Bone marrow (tissue), 2 donors: Measurements from ENCODE around the gene WBP1L.

Experiments used
- DNase-seq, 2 donors: peaks; one replicate each; lab custom pipeline; 2025; lab: John Stamatoyannopoulos, UW

Gene WBP1L

DNA sequence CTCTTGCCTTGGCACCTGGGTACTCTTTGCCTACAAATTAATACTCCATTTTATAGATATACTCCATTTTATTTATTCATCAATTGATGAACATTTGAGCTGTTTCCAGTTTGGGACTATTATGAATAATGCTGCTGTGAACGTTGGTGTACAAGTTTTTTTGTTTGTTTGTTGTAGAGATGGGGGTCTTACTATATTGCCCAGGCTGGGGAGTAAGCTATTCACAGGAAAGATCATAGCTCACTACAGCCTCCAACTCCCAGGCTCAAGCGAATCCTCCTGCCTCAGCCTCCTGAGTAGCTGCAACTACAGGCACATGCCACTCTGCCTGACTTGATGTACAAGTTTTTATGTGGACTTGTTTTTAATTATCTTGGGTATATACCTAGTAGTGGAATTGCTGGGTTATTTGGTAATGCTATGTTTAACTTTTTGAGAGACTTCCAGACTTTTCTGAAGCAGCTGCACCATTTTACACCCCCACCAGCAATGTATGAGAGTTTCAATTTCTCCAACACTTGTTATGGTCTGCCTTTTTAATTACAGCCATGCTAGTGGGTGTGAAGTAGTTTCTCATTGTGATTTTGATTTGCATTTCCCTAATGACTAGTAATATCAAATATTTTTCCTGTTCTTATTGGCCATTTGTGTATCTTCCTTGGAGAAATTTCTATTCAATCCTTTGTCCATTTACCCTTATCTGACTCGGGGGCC, 15.9 kb downstream of the WBP1L start:
- no peak for DNase-seq

DNA sequence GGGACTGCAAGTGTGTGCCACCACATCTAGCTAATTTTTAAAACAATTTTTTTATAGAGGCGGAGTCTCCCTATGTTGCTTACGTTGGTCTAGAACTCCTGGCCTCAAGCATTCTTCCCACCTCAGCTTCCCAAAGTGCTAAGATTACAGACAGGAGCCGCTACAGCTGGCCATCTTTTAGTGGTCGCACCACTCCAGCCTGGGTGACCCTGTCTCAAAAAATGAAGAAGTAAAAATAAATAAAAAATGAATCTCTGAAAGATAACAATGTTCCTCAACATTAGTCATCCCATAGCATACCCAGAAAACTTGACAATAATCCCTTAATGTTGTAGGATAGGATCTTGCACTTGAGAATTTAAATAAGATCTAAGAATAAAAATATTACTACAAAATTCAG, 18.2 kb downstream of the WBP1L start:
- no peak for DNase-seq

DNA sequence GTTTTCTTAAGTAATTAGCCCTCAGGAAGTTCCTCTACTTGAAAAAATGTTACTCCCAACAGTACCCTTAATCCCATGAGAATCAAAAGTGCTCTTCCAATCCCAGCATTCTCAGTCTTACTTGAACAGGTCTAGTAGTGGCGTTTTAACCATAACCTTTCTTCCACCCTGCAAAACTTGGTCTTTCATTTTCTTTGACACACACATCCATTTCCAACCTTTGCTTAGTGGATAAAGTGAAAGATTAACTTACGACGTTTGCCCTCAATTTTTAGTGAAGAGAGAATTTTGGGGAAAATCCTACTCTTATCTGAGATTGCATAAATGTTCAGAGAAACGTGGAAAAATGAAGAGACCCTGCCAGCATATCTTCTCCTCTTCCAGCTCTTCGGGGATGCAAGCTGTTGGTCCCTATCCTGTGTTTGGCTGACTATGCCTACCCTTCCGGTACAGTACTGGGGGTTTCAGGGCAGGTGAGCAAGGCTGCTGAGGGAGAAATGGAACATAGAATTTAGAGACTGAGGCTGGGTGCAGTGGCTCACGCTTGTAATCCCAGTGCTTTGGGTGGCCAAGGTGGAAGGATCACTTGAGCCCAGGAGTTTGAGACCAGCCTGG, 18.8 kb downstream of the WBP1L start:
- no peak for DNase-seq

DNA sequence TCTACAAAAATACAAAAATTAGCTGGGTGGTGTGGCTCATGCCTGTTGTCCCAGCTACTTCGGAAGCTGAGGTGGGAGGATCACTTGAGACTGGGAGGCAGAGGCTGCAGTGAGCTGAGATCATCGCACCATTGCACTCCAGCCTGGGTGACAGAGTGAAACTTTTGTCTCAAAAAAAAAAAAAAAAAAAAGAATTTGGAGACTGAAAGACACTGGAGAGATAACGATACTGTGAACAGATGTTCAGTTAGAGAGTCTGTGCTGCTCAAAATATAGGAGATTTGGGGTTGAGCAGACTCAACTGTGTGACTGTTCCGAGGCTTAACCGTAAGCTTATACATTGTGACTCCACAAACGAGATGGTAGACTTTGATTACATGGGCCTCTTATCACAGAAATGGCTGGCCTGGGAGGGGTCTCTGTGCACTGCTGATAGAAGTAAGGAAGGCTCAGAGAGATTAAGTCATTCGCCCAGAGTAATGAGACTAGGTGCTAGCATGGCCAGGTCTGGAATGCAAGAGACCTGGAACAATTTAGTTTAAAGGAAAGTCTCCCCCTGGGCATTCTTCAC, 19.4 kb downstream of the WBP1L start:
- no peak for DNase-seq

DNA sequence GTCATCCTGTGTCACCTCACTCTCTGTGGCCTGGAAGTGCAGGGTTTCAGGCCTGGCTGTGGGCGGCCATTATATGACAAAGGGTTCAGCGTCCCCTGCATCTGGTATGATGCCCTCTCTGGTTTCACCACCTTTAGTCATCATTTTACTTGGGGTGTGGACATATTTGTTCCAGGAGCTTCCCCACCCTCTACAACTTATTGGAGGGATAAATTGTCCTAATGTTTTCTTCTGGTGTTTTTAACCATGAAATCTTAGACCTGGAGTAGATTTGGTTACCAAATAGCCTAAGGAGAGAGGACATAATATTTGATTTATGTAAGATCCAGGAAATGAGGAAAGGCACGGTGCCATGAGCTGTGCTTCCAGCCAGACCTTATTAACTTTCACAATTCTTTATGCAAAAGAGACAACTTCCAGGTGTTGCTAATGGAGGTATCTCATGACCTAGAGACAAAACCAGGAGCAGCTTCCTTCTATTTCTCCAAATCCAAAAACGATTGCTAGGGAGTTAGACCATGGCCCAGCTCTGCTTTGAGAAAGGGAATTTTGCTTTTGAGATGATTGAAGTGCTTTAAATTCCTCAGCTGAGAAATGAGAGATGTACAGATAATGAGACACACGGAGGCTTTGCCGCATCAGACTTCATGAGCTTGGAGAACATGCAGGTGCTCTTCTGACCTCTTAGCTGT, 20.9 kb downstream of the WBP1L start:
- DNase-seq, result no peak

DNA sequence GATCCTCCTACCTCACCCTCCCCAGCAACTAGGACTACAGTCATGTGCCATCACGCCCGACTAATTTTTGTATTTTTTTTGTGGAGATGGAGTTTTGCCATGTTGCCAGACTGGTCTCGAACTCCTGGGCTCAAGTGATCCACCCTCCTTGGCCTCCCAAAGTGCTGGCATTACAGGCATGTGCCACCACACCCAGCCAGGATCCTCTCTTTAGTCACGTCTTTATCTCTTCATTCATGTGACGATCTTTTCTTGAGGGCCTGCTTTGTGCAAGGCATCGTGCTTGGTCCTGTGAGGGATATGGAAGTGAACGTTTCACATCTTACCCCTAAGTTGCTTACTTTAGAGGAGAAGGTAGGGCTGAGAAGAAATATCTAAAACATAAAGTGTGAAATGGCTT, 21.6 kb downstream of the WBP1L start:
- DNase-seq, result no peak

DNA sequence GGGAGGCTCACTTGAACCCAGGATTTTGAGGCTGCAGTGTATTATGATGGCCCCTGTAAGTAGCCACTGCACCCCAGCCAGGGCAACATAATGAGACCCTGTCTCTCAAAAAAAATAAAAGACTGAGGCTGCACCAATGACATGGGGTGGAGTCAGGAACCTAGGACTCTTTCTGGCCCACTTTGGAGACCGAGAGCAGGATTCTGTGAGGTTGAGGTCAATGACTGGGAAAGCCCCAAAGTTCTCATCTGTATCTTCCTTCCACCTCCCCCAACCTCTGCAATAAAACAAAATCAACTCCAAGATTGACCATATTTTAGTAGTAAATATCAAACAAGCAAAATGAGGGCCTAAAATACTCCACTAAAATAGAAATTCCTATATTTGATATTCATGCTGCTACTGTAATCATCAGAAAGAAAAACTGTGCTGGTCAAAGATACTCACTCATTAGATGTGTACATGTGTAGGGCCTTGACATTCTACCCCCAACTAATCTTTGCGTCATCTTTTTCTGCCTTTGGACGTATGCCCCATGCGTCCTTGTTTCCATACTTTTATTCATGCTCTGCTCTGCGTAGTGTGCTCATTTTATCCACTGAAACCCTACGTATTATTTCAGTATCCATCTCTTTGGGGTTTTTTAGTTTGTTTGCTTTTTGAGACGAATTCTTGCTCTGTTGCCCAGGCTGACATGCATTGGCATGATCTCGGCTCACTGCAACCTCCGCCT, 23.8 kb downstream of the WBP1L start:
- no peak for DNase-seq

DNA sequence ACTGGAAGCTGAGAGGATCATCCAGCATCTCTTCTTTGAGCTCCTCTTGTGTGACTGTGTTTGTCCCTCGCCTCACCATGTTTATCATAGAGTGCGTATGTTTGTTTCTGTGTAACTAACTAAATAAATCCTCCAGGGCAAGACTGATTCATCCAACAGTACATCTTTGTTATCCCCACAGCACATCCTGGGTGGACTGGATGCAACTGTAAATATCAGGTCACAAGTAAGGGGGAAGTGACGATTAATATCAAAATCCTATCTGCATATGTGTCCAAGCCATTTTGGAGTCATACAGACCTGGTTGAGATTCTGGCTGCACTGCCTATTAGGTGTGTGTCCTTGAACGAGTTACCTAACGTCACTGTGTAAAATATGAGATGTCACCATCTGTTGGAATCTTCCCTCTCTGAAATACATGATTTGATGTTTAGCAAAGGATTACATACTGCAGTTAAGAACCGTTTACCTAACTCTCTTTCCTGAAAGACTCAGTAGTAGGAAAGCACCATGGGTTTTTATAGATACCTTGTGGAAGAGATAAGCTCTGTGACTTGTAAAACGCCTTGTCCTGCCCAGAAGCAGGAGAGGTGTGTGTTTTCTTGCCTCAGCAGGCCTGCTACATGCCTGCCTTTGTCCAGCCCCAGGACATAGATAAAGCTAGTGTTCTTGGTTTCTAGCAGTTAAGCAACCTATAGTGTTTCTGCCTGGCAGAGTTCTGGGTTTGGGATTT, 25.8 kb downstream of the WBP1L start:
- no peak for DNase-seq

DNA sequence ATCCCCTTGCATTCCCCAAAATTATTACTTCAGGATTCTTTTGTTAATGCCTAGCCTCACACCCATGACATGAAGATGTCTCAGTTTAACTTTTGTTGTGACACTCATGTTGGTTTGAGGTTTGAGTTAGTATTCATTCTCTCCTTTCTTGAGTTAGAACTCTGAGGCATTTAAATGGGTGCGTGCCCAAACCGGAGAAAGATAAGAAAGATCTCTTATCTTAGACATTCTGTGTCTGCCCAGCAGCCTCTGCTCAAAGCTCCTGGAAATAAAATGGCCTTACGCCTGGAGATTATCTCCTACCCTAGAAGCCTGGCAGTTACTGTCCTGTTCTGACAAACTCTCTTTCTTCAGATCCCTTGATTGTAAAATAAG, 26.3 kb downstream of the WBP1L start:
- DNase-seq, result no peak

DNA sequence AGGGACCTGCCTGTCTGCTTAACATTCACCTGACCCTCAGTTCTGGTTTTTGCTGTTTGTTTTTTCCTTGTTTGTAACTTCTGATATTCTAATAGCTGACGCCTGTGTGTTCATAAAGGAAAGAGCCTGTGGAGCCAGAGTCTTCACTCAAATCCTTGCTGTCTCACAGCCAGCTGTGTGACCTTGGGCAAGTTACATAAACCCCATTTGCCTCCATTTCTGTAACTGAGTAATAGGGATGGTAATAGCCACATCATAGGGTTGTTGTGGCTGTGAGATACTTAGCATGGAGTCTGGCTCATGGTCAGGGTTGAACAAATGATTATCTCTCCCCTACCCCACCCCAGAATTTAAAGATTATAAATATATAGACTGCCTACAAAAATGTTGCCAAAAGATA, 27.0 kb downstream of the WBP1L start:
- no peak for DNase-seq

DNA sequence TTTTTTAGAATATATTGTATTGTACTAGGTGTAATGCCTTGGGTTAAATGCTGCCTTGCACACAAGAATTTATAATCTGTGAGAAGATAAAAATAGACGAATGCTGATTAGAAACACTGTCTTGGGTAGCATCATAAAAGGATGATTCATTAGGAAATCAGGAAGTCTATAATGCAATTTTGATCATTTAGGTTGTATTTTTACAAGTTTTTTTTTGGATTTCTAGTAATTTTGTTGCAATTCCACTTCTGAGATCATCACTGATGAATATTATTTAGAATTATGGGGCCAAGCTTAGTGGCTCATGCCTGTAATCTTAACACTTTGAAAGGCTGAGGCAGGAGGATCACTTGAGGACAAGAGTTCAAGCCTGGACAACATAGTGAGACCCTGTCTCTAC, 29.6 kb downstream of the WBP1L start:
- no peak for DNase-seq

DNA sequence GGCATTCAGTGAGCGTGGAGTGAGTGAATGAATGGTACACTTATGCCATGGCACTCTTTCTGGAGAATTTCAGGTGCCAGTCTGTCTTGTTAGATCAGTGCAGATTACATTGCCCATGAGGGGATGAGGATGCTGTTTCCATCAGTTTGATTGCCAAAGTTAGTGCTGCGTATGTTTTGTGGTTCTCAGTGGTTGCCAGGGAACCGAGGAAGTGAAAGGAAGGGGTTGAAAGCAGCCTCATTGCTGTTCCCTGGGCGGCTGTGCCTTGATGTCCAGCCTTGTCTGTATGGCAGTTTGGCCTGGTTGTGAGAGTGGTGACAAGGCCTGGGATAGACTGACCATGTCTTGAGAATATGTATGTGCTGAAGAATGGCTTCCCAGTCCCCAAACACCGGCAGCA, 30.2 kb downstream of the WBP1L start:
- no peak for DNase-seq

DNA sequence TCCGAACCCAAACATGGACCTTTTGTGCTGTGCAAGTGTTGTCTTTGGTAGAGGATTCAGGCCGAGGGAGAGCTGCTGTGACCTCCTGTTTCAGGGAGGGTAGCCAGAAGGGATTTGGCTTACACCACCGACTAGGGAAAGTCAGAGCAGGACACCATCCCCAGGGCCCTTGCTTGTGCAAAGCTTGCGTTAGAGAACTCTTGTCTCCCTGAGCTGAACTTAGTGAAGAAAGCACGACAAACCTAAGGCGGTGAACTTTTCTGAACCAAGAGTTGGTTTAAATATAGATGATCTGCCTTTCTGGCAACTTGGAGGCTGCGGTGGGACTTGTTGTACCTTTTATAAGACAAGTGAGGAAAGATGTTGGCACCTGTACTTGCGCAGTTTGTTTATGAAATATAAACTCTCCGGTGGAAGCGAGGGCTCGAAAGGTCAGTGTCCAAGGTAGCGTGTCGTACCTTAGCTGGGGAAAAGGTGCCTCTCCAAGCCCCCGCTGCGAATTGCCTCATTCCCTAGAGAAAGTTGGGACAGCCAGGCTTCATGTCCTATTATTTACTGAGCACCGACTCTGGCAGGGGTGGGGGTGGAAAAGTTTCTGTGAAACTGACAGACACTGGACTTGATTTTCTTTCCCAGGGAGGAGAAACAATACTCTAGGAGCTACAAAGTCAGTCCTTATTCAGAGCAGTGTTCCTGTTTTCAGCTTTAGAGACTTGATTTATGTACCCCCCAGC, 31.6 kb downstream of the WBP1L start:
- no peak for DNase-seq

DNA sequence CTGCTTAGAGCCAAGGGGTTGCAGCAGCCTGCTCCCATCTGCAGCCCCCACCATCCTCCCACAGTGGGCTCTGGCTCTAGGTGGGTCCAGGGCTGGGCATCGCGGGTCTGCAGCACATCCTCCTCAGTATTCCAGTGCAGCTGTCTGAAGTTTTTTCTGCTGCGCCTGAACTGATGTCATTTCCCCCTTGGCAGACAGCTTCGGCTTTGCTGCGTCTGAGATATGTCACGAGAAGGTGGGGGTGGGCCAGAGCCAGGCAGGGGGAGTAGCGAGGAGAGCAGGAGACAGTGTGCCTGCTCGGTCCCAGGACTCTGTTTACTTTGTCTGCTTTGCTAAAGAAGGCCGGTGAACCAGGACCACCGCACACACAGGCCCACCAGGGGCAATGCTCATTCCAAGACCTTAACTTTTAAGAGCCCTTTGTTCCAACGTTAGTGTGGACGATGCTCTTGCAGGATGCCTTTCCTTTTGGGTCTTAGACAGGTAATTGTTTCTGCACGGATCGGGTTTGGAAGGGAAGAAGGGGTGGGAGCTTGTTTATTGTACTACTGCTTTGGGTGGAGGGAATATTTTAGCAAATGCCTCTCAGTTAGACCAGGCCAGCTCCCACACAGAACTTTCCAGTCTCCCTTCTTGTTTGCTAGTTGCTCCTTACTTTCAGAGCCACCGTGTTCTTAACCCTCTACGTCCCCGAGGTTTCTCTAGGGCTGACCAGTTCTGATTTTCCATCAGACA, 32.4 kb downstream of the WBP1L start:
- peak in 1 of 2 donors; percentile 85 for DNase-seq

DNA sequence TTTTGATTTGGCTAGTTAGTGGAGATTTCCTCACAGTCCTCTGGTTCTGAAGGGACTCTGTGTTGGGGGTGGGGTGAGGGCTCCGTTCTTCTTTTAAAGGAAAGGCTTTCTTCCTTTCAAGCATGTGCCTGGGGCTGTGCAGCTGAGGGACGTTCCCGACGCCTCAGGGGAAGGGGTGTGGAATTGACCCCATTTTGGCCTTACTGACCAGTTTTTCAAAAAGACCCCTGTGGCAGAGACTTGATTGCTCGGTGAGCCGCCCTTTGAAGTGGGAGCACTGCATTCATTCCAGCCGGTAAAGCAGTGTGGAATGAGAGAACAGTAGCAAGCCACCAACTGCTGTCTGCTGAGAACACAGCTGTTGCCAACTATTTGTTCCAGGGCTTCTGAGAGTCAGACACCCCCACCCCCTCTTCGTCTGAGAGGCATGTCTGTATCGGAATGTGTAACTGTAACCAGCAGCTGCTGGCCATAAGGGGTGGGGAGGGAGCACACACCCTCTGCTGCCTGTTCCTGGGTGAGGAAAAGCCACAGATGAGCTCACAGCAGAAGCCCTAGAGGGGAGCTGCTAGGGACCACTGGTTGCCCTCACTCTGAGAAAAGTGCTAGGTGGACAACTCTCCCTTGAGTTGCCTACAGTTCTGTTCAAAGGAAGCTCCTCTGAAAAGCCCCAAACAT, 33.2 kb downstream of the WBP1L start:
- DNase-seq, result no peak

DNA sequence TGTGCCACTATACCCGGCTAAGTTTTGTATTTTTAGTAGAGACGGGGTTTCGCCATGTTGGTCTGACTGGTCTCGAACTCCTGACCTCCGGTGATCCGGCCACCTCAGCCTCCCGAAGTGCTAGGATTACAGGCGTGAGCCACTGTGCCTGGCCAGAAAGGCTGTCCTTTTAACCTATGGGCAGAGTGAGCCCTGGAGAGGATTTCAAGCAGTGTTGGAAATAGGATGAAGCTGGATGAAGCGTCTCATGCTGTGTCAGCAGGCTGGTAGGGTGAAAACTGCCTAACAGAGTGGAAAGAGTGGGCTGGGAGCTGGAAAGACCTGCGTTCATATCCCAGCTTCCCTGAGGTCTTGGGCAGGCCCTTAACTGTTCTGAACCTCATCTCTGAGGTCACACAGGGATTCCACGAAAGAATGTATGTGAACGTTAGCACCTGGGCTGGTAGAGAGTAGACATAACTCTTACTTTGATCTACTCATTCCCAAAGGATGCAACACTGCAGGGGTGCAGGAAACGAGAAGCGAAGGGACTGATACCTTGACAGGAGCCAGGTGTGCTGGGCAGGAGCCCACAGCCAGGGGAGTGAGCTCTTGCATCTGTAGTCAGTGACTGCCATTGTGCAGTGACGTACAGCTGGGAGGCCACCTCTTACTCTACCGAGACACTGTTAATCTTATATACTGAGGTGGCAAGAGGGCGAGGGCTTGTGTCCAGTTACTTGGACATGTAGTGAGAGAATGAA, 34.1 kb downstream of the WBP1L start:
- no peak for DNase-seq

DNA sequence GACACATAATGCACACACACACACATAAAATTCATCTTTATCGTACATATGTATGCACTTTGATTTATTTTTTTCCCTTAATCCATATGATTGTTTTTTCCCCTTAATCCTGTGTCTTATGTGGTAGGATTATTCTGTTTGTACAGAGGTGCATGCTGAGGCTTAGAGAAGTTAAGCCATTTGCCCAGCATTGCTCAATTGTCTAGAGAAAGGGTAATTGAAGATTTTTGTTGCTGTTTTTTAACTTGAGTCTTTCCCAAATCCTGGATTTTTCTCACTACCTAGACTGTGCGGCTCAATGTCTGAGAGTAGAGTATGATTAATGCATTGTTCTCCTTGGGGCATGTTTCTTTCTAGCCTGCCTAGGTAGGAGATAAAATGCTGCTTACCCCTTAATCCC, 35.0 kb downstream of the WBP1L start:
- no peak for DNase-seq

DNA sequence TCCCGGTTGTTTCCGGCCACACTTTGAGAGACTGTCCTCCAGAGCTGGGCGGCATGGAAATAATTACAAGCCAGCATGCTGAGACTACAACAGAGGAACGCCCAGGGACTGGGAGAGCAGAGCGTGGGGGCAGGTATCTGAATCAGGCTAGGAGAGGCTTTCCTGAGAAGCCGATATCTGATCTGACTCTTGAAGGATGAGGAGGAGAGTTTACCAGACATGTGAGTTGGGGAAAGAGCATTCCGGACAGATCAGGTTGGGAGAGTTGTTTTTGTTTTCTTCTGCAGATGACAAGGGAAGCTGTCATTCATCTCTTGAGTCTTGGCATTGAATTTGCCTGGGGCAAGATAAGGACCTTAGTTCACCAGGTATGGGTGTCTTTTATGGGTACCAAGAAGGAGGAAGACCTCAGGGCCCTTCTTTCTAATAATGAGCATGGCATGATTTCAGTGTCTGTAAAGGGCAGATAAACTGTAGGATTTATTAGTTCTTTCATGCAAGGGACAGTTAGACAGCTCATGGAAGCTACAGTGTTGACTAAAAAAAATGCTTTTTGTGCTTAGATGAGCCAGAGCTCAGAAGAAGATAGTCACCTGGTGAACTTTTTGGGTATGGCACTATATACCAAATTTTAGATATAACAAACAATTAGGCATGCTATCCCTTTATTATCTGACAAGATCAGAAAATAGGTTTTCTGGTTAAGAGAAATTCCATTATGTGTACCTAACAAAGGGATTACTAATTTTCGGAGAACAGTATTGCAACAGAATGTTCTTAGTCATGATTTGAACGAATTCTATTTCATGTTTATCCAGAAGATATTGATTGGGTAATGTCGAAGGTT, 36.2 kb downstream of the WBP1L start:
- no peak for DNase-seq
